ENCODE data around the gene FAM107B.
"Not testable (repeated sequence)": the region's sequence is repeated elsewhere in the genome, so short reads cannot be mapped to it uniquely, and the experiment has no call there.

The FAM107B gene

DNA sequence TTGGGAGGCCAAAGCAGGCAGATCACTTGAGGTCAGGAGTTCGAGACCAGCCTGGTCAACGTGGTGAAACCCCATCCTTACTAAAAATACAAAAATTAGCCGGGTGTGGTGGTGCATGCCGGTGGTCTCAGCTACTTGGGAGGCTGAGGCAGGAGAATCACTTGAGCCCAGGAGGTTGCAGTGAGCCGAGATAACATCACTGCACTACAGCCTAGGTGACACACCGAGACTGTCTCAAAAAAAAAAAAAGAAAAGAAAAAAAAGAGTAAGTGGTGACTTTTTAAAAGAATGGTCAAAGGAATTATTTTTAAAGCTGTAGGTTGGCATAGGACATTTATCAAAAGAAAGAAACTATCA is 185.8 kb downstream of the FAM107B start:
- H3K9me3 ChIP-seq (ENCODE audit: low read length); H3K36me3 ChIP-seq (ENCODE audit: insufficient read depth, low read length); H3K27ac ChIP-seq (ENCODE audit: low read depth, low read length); H3K9ac ChIP-seq (ENCODE audit: low read length); H3K27me3 ChIP-seq (ENCODE audit: control insufficient read depth in 1 of 2, insufficient read depth in 2 of 2, low read length in 2 of 2); H3K4me1 ChIP-seq (ENCODE audit: insufficient read depth, low read length); H3K4me3 ChIP-seq (ENCODE audit: low read depth in 1 of 2, low read length in 2 of 2): not testable (repeated sequence)

DNA sequence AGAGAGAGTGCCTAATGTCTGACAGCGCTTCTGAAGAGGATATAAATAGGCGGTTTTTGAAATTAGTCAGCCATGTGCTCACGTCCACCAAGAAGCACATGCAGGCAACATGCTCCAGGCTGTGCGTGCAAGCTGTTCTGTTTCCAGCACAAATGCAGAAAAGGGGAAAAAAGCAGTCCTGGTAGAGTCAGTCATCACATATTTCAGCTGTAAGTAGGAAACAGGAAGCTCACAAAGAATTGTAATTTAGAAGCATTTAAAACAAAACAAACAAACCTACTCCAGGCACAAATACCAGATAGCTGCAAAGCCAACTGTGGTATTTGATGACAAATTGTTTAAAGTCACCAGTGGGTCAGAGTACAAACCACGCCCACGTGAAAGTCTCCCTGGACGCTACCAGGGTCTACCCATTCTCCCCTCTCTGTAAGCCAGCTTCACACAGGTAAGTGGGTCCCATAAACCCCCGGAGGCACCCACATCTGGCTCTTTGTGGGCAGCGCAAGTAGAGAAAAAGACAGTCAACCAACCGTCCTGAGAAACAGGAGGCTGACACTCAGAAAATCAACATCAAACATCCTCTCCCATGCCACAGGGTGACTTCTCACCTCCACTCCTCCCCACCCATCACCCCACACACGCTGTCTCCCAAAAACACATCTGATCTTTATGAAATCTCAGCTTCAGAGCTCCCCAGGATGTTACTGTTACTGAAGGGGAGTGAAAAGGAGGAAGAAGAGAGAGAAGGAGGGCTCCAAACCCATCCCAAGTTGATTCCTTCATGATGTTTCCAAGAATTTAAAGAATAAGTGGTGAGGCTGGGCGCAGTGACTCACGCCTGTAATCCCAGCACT is 186.4 kb downstream of the FAM107B start:
- no peak overlapping the region for H3K9ac ChIP-seq (ENCODE audit: low read length)
- H3K4me3 ChIP-seq (ENCODE audit: low read depth in 1 of 2, low read length in 2 of 2): no peak overlapping the region
- H3K4me1 ChIP-seq (ENCODE audit: insufficient read depth, low read length): no peaks in the 10 kb centered on the region
- no peaks in the 10 kb centered on the region for H3K9me3 ChIP-seq (ENCODE audit: low read length)
- no peaks in the 10 kb centered on the region for H3K27me3 ChIP-seq (ENCODE audit: control insufficient read depth in 1 of 2, insufficient read depth in 2 of 2, low read length in 2 of 2)
- peak overlapping the region; percentile 56 for H3K27ac ChIP-seq (ENCODE audit: low read depth, low read length)
- H3K36me3 ChIP-seq (ENCODE audit: insufficient read depth, low read length): no peaks in the 10 kb centered on the region

DNA sequence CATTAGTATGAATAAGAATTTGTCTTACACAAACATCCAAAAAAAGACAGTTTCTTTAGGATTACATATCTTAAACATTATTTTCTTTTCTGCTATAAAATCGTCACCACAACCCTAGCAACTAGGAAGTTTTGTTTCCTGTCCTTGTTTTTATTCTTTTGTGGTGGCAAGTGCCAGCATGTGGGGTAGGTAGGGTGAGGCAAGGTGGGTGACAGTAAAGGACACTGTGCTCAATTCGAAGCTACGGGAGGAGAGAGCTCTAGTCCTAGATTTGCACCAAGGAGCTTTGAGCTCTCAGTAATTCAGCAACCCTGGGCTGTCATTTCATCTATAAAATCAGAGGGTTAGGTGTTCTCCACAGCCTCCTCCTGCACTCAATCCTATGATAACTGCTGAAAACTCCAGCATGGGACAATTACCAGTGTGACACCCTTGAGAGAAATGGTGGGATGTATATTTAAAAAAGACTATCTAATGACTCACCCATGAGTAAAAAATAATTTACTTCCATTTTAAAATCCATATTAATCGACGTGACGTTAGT is 187.1 kb downstream of the FAM107B start:
- no peak overlapping the region for H3K9ac ChIP-seq (ENCODE audit: low read length)
- peak overlapping the region; percentile 56 for H3K27ac ChIP-seq (ENCODE audit: low read depth, low read length)

DNA sequence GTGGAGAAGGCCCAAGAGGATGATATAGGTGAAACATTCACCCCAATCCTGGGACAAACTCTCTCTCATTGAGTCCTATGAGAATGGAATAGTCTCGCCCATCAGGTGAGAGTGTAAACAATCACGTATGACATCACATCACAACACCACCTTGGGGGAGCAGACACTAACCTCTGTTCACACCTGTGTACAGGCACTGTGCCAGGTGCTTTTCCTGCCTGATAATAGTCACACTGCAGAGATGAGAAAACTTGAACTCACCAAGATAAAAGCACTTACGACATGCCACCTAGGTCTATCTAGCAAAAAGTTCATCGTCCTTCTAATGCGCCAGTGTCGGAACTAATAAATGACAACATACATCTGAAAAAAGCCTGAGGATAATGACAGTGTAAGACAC is 187.8 kb downstream of the FAM107B start:
- Histone ChIP-seq H3K9me3 (ENCODE audit: low read length) (no peaks in the 10 kb centered on the region), H3K27me3 (ENCODE audit: control insufficient read depth in 1 of 2, insufficient read depth in 2 of 2, low read length in 2 of 2) (no peaks in the 10 kb centered on the region), H3K27ac (ENCODE audit: low read depth, low read length) (no peak overlapping the region)

More for the DNA sequence above, 187.1 kb downstream of the FAM107B start:
- no peaks in the 10 kb centered on the region for H3K27me3 ChIP-seq (ENCODE audit: control insufficient read depth in 1 of 2, insufficient read depth in 2 of 2, low read length in 2 of 2)
- no peaks in the 10 kb centered on the region for H3K36me3 ChIP-seq (ENCODE audit: insufficient read depth, low read length)
- H3K4me3 ChIP-seq (ENCODE audit: low read depth in 1 of 2, low read length in 2 of 2): no peak overlapping the region
- no peaks in the 10 kb centered on the region for H3K9me3 ChIP-seq (ENCODE audit: low read length)
- no peaks in the 10 kb centered on the region for H3K4me1 ChIP-seq (ENCODE audit: insufficient read depth, low read length)

DNA sequence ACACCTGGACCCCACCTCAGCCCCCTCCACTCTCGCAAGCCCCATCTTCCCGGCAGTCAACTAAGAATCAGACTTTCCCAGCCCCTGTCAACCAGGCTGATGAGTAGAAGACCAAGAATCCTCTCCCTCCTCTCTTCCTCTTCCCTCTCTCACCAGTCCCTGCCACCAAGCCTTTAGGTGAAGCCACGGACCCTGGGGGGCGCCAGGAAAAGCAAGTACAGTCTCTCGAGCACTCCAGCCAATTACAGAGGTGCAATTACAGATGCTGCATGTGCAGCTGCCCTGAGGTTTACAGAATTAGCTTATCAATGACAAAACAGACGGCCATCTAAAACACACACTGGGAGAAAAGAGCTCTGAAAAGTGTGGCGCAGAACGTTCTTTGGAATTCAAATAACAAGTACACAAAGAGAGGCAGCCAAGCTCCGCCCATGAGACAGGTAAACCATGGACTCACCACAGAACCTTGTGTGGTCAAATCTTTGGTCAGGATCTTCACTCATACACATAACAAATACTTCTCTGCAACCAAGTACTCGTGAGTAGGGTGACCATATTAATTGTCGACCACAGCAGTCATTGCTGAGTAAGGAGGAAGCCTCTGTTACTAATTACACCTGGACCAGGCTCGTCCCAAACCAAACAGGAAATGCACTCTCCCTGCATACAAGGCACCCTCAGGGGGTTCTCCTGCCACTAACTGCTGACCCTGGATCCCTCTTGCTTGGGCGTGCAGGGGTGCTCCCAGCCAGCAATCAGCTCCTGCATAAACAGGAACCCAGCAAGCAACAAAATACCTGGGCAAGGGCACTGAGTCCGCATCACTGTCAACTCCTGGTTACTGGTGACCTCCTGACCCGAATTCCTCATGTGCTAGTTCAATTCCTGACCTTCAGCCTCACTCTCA is 189.2 kb downstream of the FAM107B start:
- Histone ChIP-seq H3K9me3 (ENCODE audit: low read length) (no peaks in the 10 kb centered on the region), H3K9ac (ENCODE audit: low read length) (no peak overlapping the region), H3K27me3 (ENCODE audit: control insufficient read depth in 1 of 2, insufficient read depth in 2 of 2, low read length in 2 of 2) (no peaks in the 10 kb centered on the region), H3K4me1 (ENCODE audit: insufficient read depth, low read length) (no peaks in the 10 kb centered on the region), H3K4me3 (ENCODE audit: low read depth in 1 of 2, low read length in 2 of 2) (no peak overlapping the region), H3K36me3 (ENCODE audit: insufficient read depth, low read length) (no peaks in the 10 kb centered on the region), H3K27ac (ENCODE audit: low read depth, low read length) (no peak overlapping the region)

More for the DNA sequence above, 187.8 kb downstream of the FAM107B start:
- H3K9ac ChIP-seq (ENCODE audit: low read length): no peak overlapping the region
- H3K36me3 ChIP-seq (ENCODE audit: insufficient read depth, low read length): no peaks in the 10 kb centered on the region
- no peak overlapping the region for H3K4me3 ChIP-seq (ENCODE audit: low read depth in 1 of 2, low read length in 2 of 2)
- no peaks in the 10 kb centered on the region for H3K4me1 ChIP-seq (ENCODE audit: insufficient read depth, low read length)

DNA sequence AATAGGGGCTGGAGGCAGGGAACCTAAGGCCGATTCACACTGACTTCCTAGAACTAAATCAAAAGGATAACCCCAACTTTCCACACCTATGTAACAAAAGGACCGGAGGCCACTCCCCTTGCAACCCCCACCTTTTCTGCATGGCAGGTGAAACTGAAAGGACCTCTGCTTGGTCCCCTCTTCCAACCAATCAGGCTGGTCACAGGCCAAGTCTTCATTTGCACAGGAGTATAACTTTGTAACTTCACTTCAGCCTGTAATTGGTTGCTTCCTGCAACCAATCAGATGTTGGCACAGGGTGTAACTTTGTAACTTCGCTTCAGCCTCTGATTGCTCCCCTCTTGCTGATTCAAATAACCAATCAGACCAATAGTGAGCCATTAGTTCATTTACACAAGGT is 190.0 kb downstream of the FAM107B start:
- no peak overlapping the region for H3K27ac ChIP-seq (ENCODE audit: low read depth, low read length)
- no peaks in the 10 kb centered on the region for H3K36me3 ChIP-seq (ENCODE audit: insufficient read depth, low read length)
- no peak overlapping the region for H3K9ac ChIP-seq (ENCODE audit: low read length)
- no peaks in the 10 kb centered on the region for H3K9me3 ChIP-seq (ENCODE audit: low read length)
- H3K4me1 ChIP-seq (ENCODE audit: insufficient read depth, low read length): no peaks in the 10 kb centered on the region
- H3K4me3 ChIP-seq (ENCODE audit: low read depth in 1 of 2, low read length in 2 of 2): no peak overlapping the region
- H3K27me3 ChIP-seq (ENCODE audit: control insufficient read depth in 1 of 2, insufficient read depth in 2 of 2, low read length in 2 of 2): no peaks in the 10 kb centered on the region

GRCh38 chr10:14583967-14584366 is 190.7 kb downstream of the FAM107B start:
- Histone ChIP-seq H3K9me3 (ENCODE audit: low read length) (no peaks in the 10 kb centered on the region), H3K9ac (ENCODE audit: low read length) (no peak overlapping the region), H3K27ac (ENCODE audit: low read depth, low read length) (no peak overlapping the region), H3K4me1 (ENCODE audit: insufficient read depth, low read length) (peaks cover under 1% of the 10 kb centered on the region), H3K36me3 (ENCODE audit: insufficient read depth, low read length) (no peaks in the 10 kb centered on the region), H3K27me3 (ENCODE audit: control insufficient read depth in 1 of 2, insufficient read depth in 2 of 2, low read length in 2 of 2) (no peaks in the 10 kb centered on the region), H3K4me3 (ENCODE audit: low read depth in 1 of 2, low read length in 2 of 2) (no peak overlapping the region)

DNA sequence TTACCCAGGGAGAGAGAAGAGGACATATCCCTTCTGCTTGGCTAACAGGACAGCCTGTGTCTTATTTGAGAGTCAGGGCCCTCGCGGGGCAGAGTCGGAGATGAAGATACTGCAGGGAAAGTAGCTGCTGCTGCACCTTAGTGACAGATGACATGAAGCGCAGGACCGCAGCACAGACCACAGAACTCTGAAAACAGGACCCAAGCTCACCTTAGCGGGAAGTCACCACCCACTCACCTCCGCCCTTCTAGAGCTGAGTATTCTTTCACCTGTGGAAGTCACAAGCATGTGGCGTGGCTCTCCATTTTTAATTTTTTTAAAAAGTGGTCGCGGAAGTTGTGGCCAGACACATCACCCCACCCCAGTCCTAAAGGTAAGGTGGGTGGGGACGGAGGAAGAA is 191.4 kb downstream of the FAM107B start:
- Histone ChIP-seq H3K9ac (ENCODE audit: low read length) (no peak overlapping the region), H3K27me3 (ENCODE audit: control insufficient read depth in 1 of 2, insufficient read depth in 2 of 2, low read length in 2 of 2) (no peaks in the 10 kb centered on the region), H3K9me3 (ENCODE audit: low read length) (no peaks in the 10 kb centered on the region), H3K4me1 (ENCODE audit: insufficient read depth, low read length) (peaks cover 8% of the 10 kb centered on the region), H3K4me3 (ENCODE audit: low read depth in 1 of 2, low read length in 2 of 2) (no peak overlapping the region), H3K36me3 (ENCODE audit: insufficient read depth, low read length) (no peaks in the 10 kb centered on the region), H3K27ac (ENCODE audit: low read depth, low read length) (no peak overlapping the region)

GRCh38 chr10:14581553-14582321 is 193.0 kb downstream of the FAM107B start:
- H3K4me1 ChIP-seq (ENCODE audit: insufficient read depth, low read length): peaks cover 13% of the 10 kb centered on the region
- no peak overlapping the region for H3K27ac ChIP-seq (ENCODE audit: low read depth, low read length)
- no peaks in the 10 kb centered on the region for H3K27me3 ChIP-seq (ENCODE audit: control insufficient read depth in 1 of 2, insufficient read depth in 2 of 2, low read length in 2 of 2)
- no peaks in the 10 kb centered on the region for H3K36me3 ChIP-seq (ENCODE audit: insufficient read depth, low read length)
- H3K9ac ChIP-seq (ENCODE audit: low read length): no peak overlapping the region
- no peaks in the 10 kb centered on the region for H3K9me3 ChIP-seq (ENCODE audit: low read length)
- no peak overlapping the region for H3K4me3 ChIP-seq (ENCODE audit: low read depth in 1 of 2, low read length in 2 of 2)

- Histone ChIP-seq H3K27ac (ENCODE audit: low read depth, low read length) (no peak overlapping the region), H3K4me1 (ENCODE audit: insufficient read depth, low read length) (peaks cover 13% of the 10 kb centered on the region), H3K27me3 (ENCODE audit: control insufficient read depth in 1 of 2, insufficient read depth in 2 of 2, low read length in 2 of 2) (no peaks in the 10 kb centered on the region), H3K9me3 (ENCODE audit: low read length) (no peaks in the 10 kb centered on the region), H3K9ac (ENCODE audit: low read length) (no peak overlapping the region), H3K36me3 (ENCODE audit: insufficient read depth, low read length) (no peaks in the 10 kb centered on the region), H3K4me3 (ENCODE audit: low read depth in 1 of 2, low read length in 2 of 2) (no peak overlapping the region)
These were observed 193.9 kb downstream of the FAM107B start for GRCh38 chr10:14580671-14581332.

All from muscle layer of colon (tissue), 2 donors.